SU-DHL-6 (cell line): ENCODE results near the gene ASCC2.

Source experiments
- CTCF ChIP-seq: fragments of 200-600 bp; sonication (generic); IDR thresholded peaks from one replicate; pipeline ENCODE4 v1.5.1; 2017; ENCODE audit warnings: antibody characterized with exemption, mild to moderate bottlenecking, low read length, moderate library complexity; ENCODE audit not compliant: insufficient read depth, poor library complexity, severe bottlenecking
- EZH2phosphoT487 ChIP-seq: fragments of 200-600 bp; sonication (generic), shearing (Covaris generic); conservative IDR thresholded peaks from 2 replicates; pipeline ENCODE4 v1.6.1; 2018; ENCODE audit warnings: mild to moderate bottlenecking, antibody characterized with exemption, low read length, moderate library complexity, mixed read lengths

- TF ChIP-seq CTCF: no peak
- TF ChIP-seq EZH2phosphoT487: no peak
These were observed 16.6 kb downstream of the ASCC2 start for GRCh38 chr22:29821291-29822016.
